IPS-18a (cell line): ENCODE measurements around the gene THAP3.
A peak's percentile ranks its signal among the peaks of the same experiment; 100 is the strongest.

Source experiments
- H3K27ac ChIP-seq: one replicate; pipeline ENCODE4 v1.5.1; 2013; ENCODE audit warnings: low read length
- H3K27me3 ChIP-seq: one replicate; pipeline ENCODE4 v1.6.1; 2013; ENCODE audit warnings: mild to moderate bottlenecking, low read length; ENCODE audit not compliant: control insufficient read depth, insufficient read depth
- H3K36me3 ChIP-seq: one replicate; pipeline ENCODE4 v1.6.1; 2013; ENCODE audit warnings: low read depth, low read length; ENCODE audit not compliant: control insufficient read depth
- H3K4me1 ChIP-seq: one replicate; pipeline ENCODE4 v1.6.1; 2013; ENCODE audit warnings: low read depth, low read length; ENCODE audit not compliant: control insufficient read depth
- H3K4me3 ChIP-seq: one replicate; pipeline ENCODE4 v1.5.1; 2013; ENCODE audit warnings: low read length
- H3K9ac ChIP-seq: one replicate; pipeline ENCODE4 v1.6.1; 2013; ENCODE audit warnings: mild to moderate bottlenecking, low read length, moderate library complexity
- H3K9me3 ChIP-seq: one replicate; pipeline ENCODE4 v1.6.1; 2013; ENCODE audit warnings: low read depth, low read length; ENCODE audit not compliant: control insufficient read depth

THAP3 gene

GRCh38 chr1:6602669-6603237, 21.9 kb upstream of the THAP3 start, which contains the start of gene KLHL21:
TSS of gene KLHL21 (minus strand) at chr1:6602869. CDS start at chr1:6602817, 52 bp downstream.
- Histone ChIP-seq H3K36me3 (peaks cover 5% of the 10 kb centered on the region), H3K4me3 (peak within 1 kb of the TSS; percentile 90), H3K27ac (peak within 1 kb of the TSS; percentile 79), H3K9ac (peak within 1 kb of the TSS; percentile 77), H3K4me1 (peaks cover 19% of the 10 kb centered on the region), H3K27me3 (peaks cover 11% of the 10 kb centered on the region), H3K9me3 (no peaks in the 10 kb centered on the region)

GRCh38 chr1:6603238-6603914, 21.3 kb upstream of the THAP3 start:
- H3K9me3 ChIP-seq = no peaks in the 10 kb centered on the region
- H3K4me3 ChIP-seq = peak overlapping the region; percentile 90
- peak overlapping the region; percentile 79 for H3K27ac ChIP-seq
- H3K9ac ChIP-seq = peak overlapping the region; percentile 77
- peaks cover 19% of the 10 kb centered on the region for H3K4me1 ChIP-seq
- no peaks in the 10 kb centered on the region for H3K36me3 ChIP-seq
- peaks cover 11% of the 10 kb centered on the region for H3K27me3 ChIP-seq

- Histone ChIP-seq H3K27ac (peak overlapping the region; percentile 79), H3K9ac (peak overlapping the region; percentile 77), H3K4me3 (peak overlapping the region; percentile 90), H3K4me1 (peaks cover 19% of the 10 kb centered on the region), H3K36me3 (no peaks in the 10 kb centered on the region), H3K9me3 (no peaks in the 10 kb centered on the region), H3K27me3 (peaks cover 11% of the 10 kb centered on the region)
Measured at GRCh38 chr1:6603915-6604558, 20.6 kb upstream of the THAP3 start.

GRCh38 chr1:6612641-6613360, 11.9 kb upstream of the THAP3 start:
- H3K9ac ChIP-seq = peak overlapping the region; percentile 59
- H3K36me3 ChIP-seq = peaks cover 6% of the 10 kb centered on the region
- H3K27ac ChIP-seq = no peak overlapping the region
- H3K9me3 ChIP-seq = no peaks in the 10 kb centered on the region
- peaks cover 16% of the 10 kb centered on the region for H3K27me3 ChIP-seq
- H3K4me1 ChIP-seq = no peaks in the 10 kb centered on the region
- H3K4me3 ChIP-seq = peak overlapping the region; percentile 85

GRCh38 chr1:6613361-6614018, 11.2 kb upstream of the THAP3 start, which contains the start of gene PHF13:
TSS of gene PHF13 (plus strand) at chr1:6613731. CDS start at chr1:6614067, 336 bp downstream.
- Histone ChIP-seq H3K36me3 (peaks cover 8% of the 10 kb centered on the region), H3K9ac (peak within 1 kb of the TSS; percentile 59), H3K4me1 (no peaks in the 10 kb centered on the region), H3K27me3 (peaks cover 16% of the 10 kb centered on the region), H3K9me3 (no peaks in the 10 kb centered on the region), H3K27ac (no peak within 1 kb of the TSS), H3K4me3 (peak within 1 kb of the TSS; percentile 85)

GRCh38 chr1:6614019-6614928, 10.4 kb upstream of the THAP3 start:
- H3K27me3 ChIP-seq = peaks cover 16% of the 10 kb centered on the region
- H3K36me3 ChIP-seq = peaks cover 13% of the 10 kb centered on the region
- no peaks in the 10 kb centered on the region for H3K9me3 ChIP-seq
- H3K27ac ChIP-seq = no peak overlapping the region
- H3K9ac ChIP-seq = peak overlapping the region; percentile 58
- no peaks in the 10 kb centered on the region for H3K4me1 ChIP-seq
- H3K4me3 ChIP-seq = peak overlapping the region; percentile 63

GRCh38 chr1:6614929-6615785, 9.5 kb upstream of the THAP3 start:
- Histone ChIP-seq H3K36me3 (peaks cover 22% of the 10 kb centered on the region), H3K27ac (no peak overlapping the region), H3K27me3 (peaks cover 16% of the 10 kb centered on the region), H3K9me3 (no peaks in the 10 kb centered on the region), H3K9ac (peak overlapping the region; percentile 48), H3K4me3 (peak overlapping the region; percentile 75), H3K4me1 (no peaks in the 10 kb centered on the region)

- Histone ChIP-seq H3K27ac (no peak overlapping the region), H3K9ac (no peak overlapping the region), H3K36me3 (peaks cover 57% of the 10 kb centered on the region)
Measured at GRCh38 chr1:6619045-6619444, 5.6 kb upstream of the THAP3 start.

GRCh38 chr1:6621429-6622391, 3.0 kb upstream of the THAP3 start:
- Histone ChIP-seq H3K27me3 (no peaks in the 10 kb centered on the region), H3K27ac (no peak overlapping the region), H3K36me3 (peaks cover 56% of the 10 kb centered on the region), H3K9ac (no peak overlapping the region), H3K9me3 (no peaks in the 10 kb centered on the region), H3K4me1 (peaks cover 3% of the 10 kb centered on the region), H3K4me3 (no peak overlapping the region)

More at GRCh38 chr1:6619045-6619444, 5.6 kb upstream of the THAP3 start:
- H3K4me1 ChIP-seq = no peaks in the 10 kb centered on the region
- no peaks in the 10 kb centered on the region for H3K9me3 ChIP-seq
- no peaks in the 10 kb centered on the region for H3K27me3 ChIP-seq
- no peak overlapping the region for H3K4me3 ChIP-seq
